ENCODE measurements around the gene XPR1. TPM values are rescaled to one million over a fixed set of nuclear protein-coding genes. Genes with fewer than 3 reads are reported as not detected.

Gene XPR1
- total RNA-seq, 1 donor from 2014 or later = 35.2 TPM

DNA sequence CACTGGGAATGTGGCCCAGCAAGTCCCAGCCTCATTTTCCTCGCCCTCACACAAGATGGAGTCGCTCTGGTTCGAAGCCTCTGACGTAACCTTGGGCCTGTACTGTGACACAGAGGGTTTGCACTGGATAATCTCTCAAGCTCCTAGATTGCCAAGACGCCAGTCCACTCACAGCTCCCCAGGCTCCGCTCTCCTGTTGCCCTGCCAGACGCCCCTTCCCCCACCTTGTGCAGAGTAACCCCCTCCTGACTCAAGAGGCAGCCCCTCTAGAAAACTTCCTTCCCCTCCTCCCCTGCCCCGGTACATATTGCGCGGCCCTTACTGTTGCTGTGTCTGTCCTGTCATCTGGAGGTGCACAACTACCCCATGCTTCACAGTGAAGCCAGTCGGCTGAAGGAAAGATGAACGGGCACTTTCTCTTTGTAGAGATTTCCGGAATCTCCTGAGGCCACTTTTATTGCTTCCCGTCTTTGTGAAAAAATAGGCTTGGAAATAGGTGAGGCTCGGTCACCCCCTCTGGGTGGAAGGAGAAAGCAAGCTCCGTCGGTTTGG is 279.9 kb downstream of the XPR1 start:
- DNase-seq (ENCODE audit: low read depth) (no peak), FAIRE-seq (no peak)
- peaks cover 5% of the 10 kb centered on the region for H3K36me3 Mint-ChIP-seq (ENCODE audit: low read depth, unreplicated experiment)
- Histone ChIP-seq H3K27ac (ENCODE audit: low read depth, low read length) (peak overlapping the region; percentile 58), H3K36me3 (ENCODE audit: insufficient read depth, low read length) (no peaks in the 10 kb centered on the region), H3K4me2 (ENCODE audit: low read length) (peak overlapping the region; percentile 83), H2AFZ (ENCODE audit: low read depth, low read length) (peak overlapping the region; percentile 83), H3K4me3 (ENCODE audit: insufficient read depth, low read depth, low read length) (peak overlapping the region; percentile 54), H3K79me2 (ENCODE audit: insufficient read depth, low read length) (no peaks in the 10 kb centered on the region), H3K9ac (ENCODE audit: low read length) (peak overlapping the region; percentile 84), H3K9me3 (ENCODE audit: insufficient read depth, low read depth, low read length) (no peaks in the 10 kb centered on the region), H3K27me3 (ENCODE audit: insufficient read depth, low read length) (no peaks in the 10 kb centered on the region), H4K20me1 (ENCODE audit: insufficient read depth, low read length) (no peaks in the 10 kb centered on the region), H3K4me1 (ENCODE audit: insufficient read depth, low read length) (peaks cover 8% of the 10 kb centered on the region)
- TF ChIP-seq, protein P1, sequence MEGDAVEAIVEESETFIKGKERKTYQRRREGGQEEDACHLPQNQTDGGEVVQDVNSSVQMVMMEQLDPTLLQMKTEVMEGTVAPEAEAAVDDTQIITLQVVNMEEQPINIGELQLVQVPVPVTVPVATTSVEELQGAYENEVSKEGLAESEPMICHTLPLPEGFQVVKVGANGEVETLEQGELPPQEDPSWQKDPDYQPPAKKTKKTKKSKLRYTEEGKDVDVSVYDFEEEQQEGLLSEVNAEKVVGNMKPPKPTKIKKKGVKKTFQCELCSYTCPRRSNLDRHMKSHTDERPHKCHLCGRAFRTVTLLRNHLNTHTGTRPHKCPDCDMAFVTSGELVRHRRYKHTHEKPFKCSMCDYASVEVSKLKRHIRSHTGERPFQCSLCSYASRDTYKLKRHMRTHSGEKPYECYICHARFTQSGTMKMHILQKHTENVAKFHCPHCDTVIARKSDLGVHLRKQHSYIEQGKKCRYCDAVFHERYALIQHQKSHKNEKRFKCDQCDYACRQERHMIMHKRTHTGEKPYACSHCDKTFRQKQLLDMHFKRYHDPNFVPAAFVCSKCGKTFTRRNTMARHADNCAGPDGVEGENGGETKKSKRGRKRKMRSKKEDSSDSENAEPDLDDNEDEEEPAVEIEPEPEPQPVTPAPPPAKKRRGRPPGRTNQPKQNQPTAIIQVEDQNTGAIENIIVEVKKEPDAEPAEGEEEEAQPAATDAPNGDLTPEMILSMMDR (IDR thresholded peaks at IDR 0.05; ENCODE audit: insufficient read depth, low read depth, low read length) = no peak
- no peak for TF ChIP-seq EZH2 (IDR thresholded peaks at IDR 0.05; ENCODE audit: insufficient read depth, low read length)
- no peaks in the 10 kb centered on the region for H3K4me1 Mint-ChIP-seq (ENCODE audit: low read depth, unreplicated experiment)
- no peak overlapping the region for H3K4me3 Mint-ChIP-seq (ENCODE audit: unreplicated experiment)
- H3K27me3 Mint-ChIP-seq (ENCODE audit: low read depth, unreplicated experiment) = peaks cover 58% of the 10 kb centered on the region
- H3K27ac Mint-ChIP-seq (ENCODE audit: unreplicated experiment) = no peak overlapping the region
- H3K9me3 Mint-ChIP-seq (ENCODE audit: unreplicated experiment) = no peaks in the 10 kb centered on the region

DNA sequence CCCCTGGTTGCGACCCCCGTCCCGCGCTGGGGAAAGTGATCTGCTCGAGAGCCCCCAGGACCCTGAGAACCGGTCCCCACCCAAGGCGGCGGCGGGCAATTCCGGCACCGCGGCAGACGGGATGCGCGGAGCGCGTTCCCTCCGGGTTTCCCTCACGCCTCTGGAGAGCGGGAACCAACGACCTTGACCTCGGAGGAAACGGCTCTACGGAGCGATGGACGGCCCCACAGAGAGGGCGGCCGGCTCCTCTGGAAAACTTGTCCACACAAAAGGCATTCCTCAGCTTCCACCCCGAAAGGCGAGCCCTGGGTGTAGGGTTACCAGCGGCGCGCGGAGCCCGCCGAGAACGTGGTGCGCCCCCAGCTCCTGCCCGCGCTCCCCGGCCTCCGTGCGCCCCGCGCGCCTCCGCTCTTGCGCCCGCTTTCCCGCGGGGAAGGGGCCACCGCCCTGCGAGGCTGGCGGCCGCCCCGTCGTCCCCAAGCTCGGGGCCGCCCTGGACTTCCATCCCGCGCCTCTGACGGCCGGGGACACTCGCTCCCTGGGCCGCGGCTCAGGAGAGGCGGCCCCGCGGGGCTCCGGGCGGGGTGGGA is 280.5 kb downstream of the XPR1 start:
- Mint-ChIP-seq H3K27me3 (ENCODE audit: low read depth, unreplicated experiment) (peaks cover 57% of the 10 kb centered on the region), H3K4me3 (ENCODE audit: unreplicated experiment) (no peak overlapping the region), H3K27ac (ENCODE audit: unreplicated experiment) (no peak overlapping the region), H3K9me3 (ENCODE audit: unreplicated experiment) (no peaks in the 10 kb centered on the region), H3K36me3 (ENCODE audit: low read depth, unreplicated experiment) (peaks cover 5% of the 10 kb centered on the region), H3K4me1 (ENCODE audit: low read depth, unreplicated experiment) (no peaks in the 10 kb centered on the region)
- Histone ChIP-seq H3K27ac (ENCODE audit: low read depth, low read length) (peak overlapping the region; percentile 58), H3K9ac (ENCODE audit: low read length) (peak overlapping the region; percentile 84), H3K27me3 (ENCODE audit: insufficient read depth, low read length) (no peaks in the 10 kb centered on the region), H3K4me1 (ENCODE audit: insufficient read depth, low read length) (peaks cover 8% of the 10 kb centered on the region), H3K4me3 (ENCODE audit: insufficient read depth, low read depth, low read length) (peak overlapping the region; percentile 54), H3K36me3 (ENCODE audit: insufficient read depth, low read length) (no peaks in the 10 kb centered on the region), H3K79me2 (ENCODE audit: insufficient read depth, low read length) (no peaks in the 10 kb centered on the region), H4K20me1 (ENCODE audit: insufficient read depth, low read length) (no peaks in the 10 kb centered on the region), H3K4me2 (ENCODE audit: low read length) (peak overlapping the region; percentile 83), H3K9me3 (ENCODE audit: insufficient read depth, low read depth, low read length) (no peaks in the 10 kb centered on the region), H2AFZ (ENCODE audit: low read depth, low read length) (peak overlapping the region; percentile 83)
- FAIRE-seq (no peak), DNase-seq (ENCODE audit: low read depth) (peak; percentile 40)
- TF ChIP-seq, protein P1 (IDR thresholded peaks at IDR 0.05; ENCODE audit: insufficient read depth, low read depth, low read length) = no peak
- TF ChIP-seq EZH2 (IDR thresholded peaks at IDR 0.05; ENCODE audit: insufficient read depth, low read length) = no peak
